22Rv1 (cell line): ENCODE results near the gene GPX4.

ENCODE experiments used
- CTCF ChIP-seq: fragments of 450-650 bp; IDR thresholded peaks from 2 replicates; pipeline ENCODE4 v1.5.1; 2017; ENCODE audit warnings: mild to moderate bottlenecking
- ZFX ChIP-seq: fragments of 450-650 bp; IDR thresholded peaks from 2 replicates; pipeline ENCODE4 v1.6.1; 2017; ENCODE audit warnings: antibody characterized with exemption, borderline replicate concordance

DNA sequence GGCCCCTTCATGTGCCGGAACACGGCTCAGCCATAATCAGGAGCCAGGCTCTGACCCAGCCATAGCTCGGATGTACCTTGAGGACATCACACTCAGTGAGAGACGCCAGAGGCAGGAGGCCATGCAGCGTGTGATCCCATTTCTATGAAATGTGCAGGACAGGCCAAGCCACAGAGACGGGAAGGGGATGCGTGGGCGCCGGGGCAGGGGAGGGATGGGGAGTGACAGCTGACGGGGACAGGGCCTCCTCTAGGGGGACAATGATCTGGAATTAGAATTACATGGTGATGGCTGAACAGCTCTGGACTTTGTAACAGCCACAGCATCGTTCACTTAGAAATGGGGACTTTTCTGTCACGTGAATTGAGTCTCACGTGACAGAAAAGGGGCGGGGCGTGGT is 35.3 kb downstream of the GPX4 start:
- TF ChIP-seq CTCF: no peak
- TF ChIP-seq ZFX: no peak
